HepG2 (cell line): ENCODE data around the gene KCNQ1OT1. TPM values are rescaled to one million over a fixed set of nuclear protein-coding genes. Genes with fewer than 3 reads are reported as not detected.

ENCODE experiments used
- ATAD3A ChIP-seq: sonication (generic); formaldehyde crosslinking; IDR thresholded peaks from 2 replicates; pipeline ENCODE4 v1.4.0; 2020; ENCODE audit warnings: missing genetic modification reagents
- CHCHD3 ChIP-seq: sonication (generic); formaldehyde crosslinking; IDR thresholded peaks from 2 replicates; pipeline ENCODE4 v1.8.0; 2022; ENCODE audit warnings: mild to moderate bottlenecking, missing genetic modification reagents, moderate library complexity
- DNMT1 ChIP-seq: sonication (generic); formaldehyde crosslinking; IDR thresholded peaks from 2 replicates; pipeline ENCODE4 v1.5.1; 2020; ENCODE audit warnings: mild to moderate bottlenecking, missing genetic modification reagents
- ETV6 ChIP-seq: sonication (generic); formaldehyde crosslinking; conservative IDR thresholded peaks from 2 replicates; pipeline ENCODE4 v1.4.0; 2020; ENCODE audit warnings: missing genetic modification reagents
- FOXA1 ChIP-seq, 2 experiments: fragments of 450-650 bp in 1 of 2; sonication (generic) in 1 of 2; formaldehyde crosslinking in 1 of 2; IDR thresholded peaks; 2 replicates each; pipeline versions ENCODE4 v1.4.0 to v1.6.1; 2016 to 2020; ENCODE audit warnings: missing genetic modification reagents in 1 of 2
- HOXD1 ChIP-seq: sonication (generic); formaldehyde crosslinking; IDR thresholded peaks from 2 replicates; pipeline ENCODE4 v1.5.0; 2020; ENCODE audit warnings: missing genetic modification reagents
- NR0B2 ChIP-seq: sonication (generic); formaldehyde crosslinking; IDR thresholded peaks from 2 replicates; pipeline ENCODE4 v1.4.0; 2020; ENCODE audit warnings: mild to moderate bottlenecking, missing genetic modification reagents
- UBTF ChIP-seq: sonication (generic); formaldehyde crosslinking; IDR thresholded peaks from 2 replicates; pipeline ENCODE4 v1.4.0; 2020; ENCODE audit warnings: mild to moderate bottlenecking, missing genetic modification reagents
- ZFYVE20 ChIP-seq: sonication (generic); formaldehyde crosslinking; IDR thresholded peaks from 2 replicates; pipeline ENCODE4 v1.8.0; 2023; ENCODE audit warnings: low read depth, mild to moderate bottlenecking, moderate library complexity, missing genetic modification reagents, borderline replicate concordance
- ZNF180 ChIP-seq: sonication (generic); formaldehyde crosslinking; IDR thresholded peaks from 2 replicates; pipeline ENCODE4 v1.4.0; 2020; ENCODE audit warnings: low read depth, missing genetic modification reagents, borderline replicate concordance
- ZNF260 ChIP-seq: sonication (generic); formaldehyde crosslinking; IDR thresholded peaks from 2 replicates; pipeline ENCODE4 v1.4.0; 2020; ENCODE audit warnings: missing genetic modification reagents, low read depth, mild to moderate bottlenecking, borderline replicate concordance
- ZNF746 ChIP-seq: sonication (generic); formaldehyde crosslinking; IDR thresholded peaks from 2 replicates; pipeline ENCODE4 v1.8.0; 2022; ENCODE audit warnings: mild to moderate bottlenecking, missing genetic modification reagents
- ZNF792 ChIP-seq: IDR thresholded peaks from 2 replicates; pipeline ENCODE4 v1.6.1; 2016
- polyA plus RNA-seq, 8 experiments: library from polyadenylated mRNA; depleted of rRNA in 3 of 8; stranded (reverse) in 7 of 8; unstranded in 1 of 8; fragments of >200 nt; fragmentation: Illumina TruSeq in 4 of 8; extraction: Trizol in 4 of 8; gene quantifications; 2 replicates each; pipeline versions ENCODE4 v1.2.1 to v1.2.3, GENCODE V29; 2011 to 2016; ENCODE audit warnings: low read depth in 4 of 8, missing spikeins in 1 of 8, mixed read lengths in 1 of 8; ENCODE audit not compliant: insufficient read depth in 1 of 8
- total RNA-seq, 5 experiments: library from RNA; depleted of rRNA; stranded (reverse); fragments of >200 nt; fragmentation: Illumina TruSeq; extraction: Trizol; gene quantifications; 2 replicates each; pipeline ENCODE4 v1.2.3, GENCODE V29; 2016; ENCODE audit warnings: low read depth in 1 of 5
- TF ChIP-seq, protein P1 (sequence below): IDR thresholded peaks from 2 replicates; pipeline ENCODE4 v1.6.1; 2016; ENCODE audit warnings: missing compliant biosample characterization, missing genetic modification reagents, borderline replicate concordance
- TF ChIP-seq, protein P2 (sequence below): sonication (generic); formaldehyde crosslinking; IDR thresholded peaks from 2 replicates; pipeline ENCODE4 v1.4.0; 2020; ENCODE audit warnings: mild to moderate bottlenecking, missing genetic modification reagents
- TF ChIP-seq, protein P3 (sequence below): sonication (generic); formaldehyde crosslinking; IDR thresholded peaks from 2 replicates; pipeline ENCODE4 v1.4.0; 2020; ENCODE audit warnings: mild to moderate bottlenecking, missing genetic modification reagents, borderline replicate concordance

The KCNQ1OT1 gene
- total and polyA plus RNA-seq, 2 of the 13 experiments (the other 11 are each of a cell fraction or from before 2014, with no cell fraction given) = 1.3 to 18.9 TPM

DNA sequence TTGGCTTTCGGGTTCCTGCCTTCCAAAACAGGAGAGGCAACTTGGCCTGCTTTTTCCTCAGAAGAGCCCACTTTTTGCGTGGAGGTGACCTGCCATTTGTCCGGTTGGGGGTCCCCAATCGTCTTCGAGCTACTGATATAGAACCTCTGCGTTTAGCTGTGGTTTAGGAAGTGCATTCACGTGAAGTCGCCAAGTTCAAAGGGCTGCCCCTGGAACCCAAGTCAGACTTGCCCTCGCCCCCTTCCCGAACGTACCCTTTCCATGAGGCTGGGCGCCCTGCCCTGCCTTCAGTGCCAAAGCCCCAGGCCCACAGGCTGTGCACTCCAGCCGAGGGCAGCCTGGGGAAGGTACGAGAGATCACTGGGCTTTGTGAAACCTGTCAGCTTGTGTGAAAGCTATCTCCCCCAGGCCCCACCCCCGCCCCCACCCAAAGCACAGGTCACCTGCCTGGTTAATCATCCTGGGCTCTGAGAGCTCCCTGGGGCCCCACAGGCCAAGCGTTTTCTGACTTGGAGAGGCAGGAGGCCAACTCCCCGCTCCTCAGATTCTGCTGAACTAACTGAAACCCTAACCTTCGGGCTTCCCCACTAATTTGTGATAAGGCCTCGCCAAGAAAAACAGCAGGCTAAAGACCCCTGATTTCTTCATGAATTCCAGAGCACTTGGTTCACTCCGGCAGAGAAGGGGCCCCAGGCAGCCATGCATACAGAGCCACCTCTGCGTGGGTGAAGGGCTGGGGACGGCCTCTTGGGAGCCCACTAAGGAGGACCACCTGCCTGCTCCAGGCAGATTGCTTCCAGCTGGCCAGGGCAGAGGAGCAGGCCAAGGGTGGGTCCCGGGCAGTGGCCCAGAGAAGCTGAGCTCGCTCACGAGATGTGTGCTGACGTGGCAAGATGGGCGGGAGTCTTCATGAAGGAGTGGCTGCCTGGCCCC, 25.8 kb upstream of the KCNQ1OT1 start (continued):
- TF ChIP-seq, protein P1, sequence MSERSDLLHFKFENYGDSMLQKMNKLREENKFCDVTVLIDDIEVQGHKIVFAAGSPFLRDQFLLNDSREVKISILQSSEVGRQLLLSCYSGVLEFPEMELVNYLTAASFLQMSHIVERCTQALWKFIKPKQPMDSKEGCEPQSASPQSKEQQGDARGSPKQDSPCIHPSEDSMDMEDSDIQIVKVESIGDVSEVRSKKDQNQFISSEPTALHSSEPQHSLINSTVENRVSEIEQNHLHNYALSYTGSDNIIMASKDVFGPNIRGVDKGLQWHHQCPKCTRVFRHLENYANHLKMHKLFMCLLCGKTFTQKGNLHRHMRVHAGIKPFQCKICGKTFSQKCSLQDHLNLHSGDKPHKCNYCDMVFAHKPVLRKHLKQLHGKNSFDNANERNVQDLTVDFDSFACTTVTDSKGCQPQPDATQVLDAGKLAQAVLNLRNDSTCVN (CRISPR knock-in tag) = no peak
- peak; percentile 26; the same call in 1 of the 2 replicates for TF ChIP-seq ZNF792 (CRISPR knock-in tag)
- TF ChIP-seq, protein P2, sequence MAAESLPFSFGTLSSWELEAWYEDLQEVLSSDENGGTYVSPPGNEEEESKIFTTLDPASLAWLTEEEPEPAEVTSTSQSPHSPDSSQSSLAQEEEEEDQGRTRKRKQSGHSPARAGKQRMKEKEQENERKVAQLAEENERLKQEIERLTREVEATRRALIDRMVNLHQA = no peak
- no peak for TF ChIP-seq CHCHD3
- no peak for TF ChIP-seq ZNF746
- TF ChIP-seq UBTF (CRISPR knock-in tag) = no peak; the same call in 1 of the 2 replicates
- 0 out of 2 replicates have a peak, but pooled peaks have one; percentile 40 for TF ChIP-seq HOXD1 (CRISPR knock-in tag)
- no peak for TF ChIP-seq ATAD3A (CRISPR knock-in tag)
- TF ChIP-seq FOXA1 (IDR thresholded peaks at IDR 0.05) = no peak
- TF ChIP-seq FOXA1 (CRISPR knock-in tag; IDR thresholded peaks at IDR 0.05) = no peak
- TF ChIP-seq ZNF260 (CRISPR knock-in tag) = no peak
- TF ChIP-seq ZNF180 = no peak
- no peak for TF ChIP-seq ETV6 (CRISPR knock-in tag)
- no peak for TF ChIP-seq NR0B2 (CRISPR knock-in tag)
- TF ChIP-seq, protein P3, sequence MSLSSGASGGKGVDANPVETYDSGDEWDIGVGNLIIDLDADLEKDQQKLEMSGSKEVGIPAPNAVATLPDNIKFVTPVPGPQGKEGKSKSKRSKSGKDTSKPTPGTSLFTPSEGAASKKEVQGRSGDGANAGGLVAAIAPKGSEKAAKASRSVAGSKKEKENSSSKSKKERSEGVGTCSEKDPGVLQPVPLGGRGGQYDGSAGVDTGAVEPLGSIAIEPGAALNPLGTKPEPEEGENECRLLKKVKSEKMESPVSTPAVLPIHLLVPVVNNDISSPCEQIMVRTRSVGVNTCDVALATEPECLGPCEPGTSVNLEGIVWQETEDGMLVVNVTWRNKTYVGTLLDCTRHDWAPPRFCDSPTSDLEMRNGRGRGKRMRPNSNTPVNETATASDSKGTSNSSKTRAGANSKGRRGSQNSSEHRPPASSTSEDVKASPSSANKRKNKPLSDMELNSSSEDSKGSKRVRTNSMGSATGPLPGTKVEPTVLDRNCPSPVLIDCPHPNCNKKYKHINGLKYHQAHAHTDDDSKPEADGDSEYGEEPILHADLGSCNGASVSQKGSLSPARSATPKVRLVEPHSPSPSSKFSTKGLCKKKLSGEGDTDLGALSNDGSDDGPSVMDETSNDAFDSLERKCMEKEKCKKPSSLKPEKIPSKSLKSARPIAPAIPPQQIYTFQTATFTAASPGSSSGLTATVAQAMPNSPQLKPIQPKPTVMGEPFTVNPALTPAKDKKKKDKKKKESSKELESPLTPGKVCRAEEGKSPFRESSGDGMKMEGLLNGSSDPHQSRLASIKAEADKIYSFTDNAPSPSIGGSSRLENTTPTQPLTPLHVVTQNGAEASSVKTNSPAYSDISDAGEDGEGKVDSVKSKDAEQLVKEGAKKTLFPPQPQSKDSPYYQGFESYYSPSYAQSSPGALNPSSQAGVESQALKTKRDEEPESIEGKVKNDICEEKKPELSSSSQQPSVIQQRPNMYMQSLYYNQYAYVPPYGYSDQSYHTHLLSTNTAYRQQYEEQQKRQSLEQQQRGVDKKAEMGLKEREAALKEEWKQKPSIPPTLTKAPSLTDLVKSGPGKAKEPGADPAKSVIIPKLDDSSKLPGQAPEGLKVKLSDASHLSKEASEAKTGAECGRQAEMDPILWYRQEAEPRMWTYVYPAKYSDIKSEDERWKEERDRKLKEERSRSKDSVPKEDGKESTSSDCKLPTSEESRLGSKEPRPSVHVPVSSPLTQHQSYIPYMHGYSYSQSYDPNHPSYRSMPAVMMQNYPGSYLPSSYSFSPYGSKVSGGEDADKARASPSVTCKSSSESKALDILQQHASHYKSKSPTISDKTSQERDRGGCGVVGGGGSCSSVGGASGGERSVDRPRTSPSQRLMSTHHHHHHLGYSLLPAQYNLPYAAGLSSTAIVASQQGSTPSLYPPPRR (CRISPR knock-in tag) = 0 out of 2 replicates have a peak, but pooled peaks have one; percentile 36
- TF ChIP-seq ZFYVE20 (CRISPR knock-in tag) = no peak
- TF ChIP-seq DNMT1 (CRISPR knock-in tag) = 0 out of 2 replicates have a peak, but pooled peaks have one; percentile 55
